BJ (cell line): ENCODE results near the gene BCAS4. TPM values are rescaled to one million over a fixed set of nuclear protein-coding genes. Genes with fewer than 3 reads are reported as not detected.

Source experiments
- CTCF ChIA-PET: fragments of 350-600 bp; formaldehyde crosslinking; extraction: SDS; loops from one replicate; lab custom pipeline; 2021; ENCODE audit warnings: antibody characterized with exemption, inconsistent platforms; lab: Yijun Ruan, JAX
- POLR2A ChIA-PET: fragments of 300-600 bp; sonication (Branson Sonifier 250); formaldehyde crosslinking; extraction: SDS; loops from one replicate; lab custom pipeline; 2021; ENCODE audit warnings: antibody characterized with exemption; lab: Charles Lee
- DNase-seq: peaks from one replicate; pipeline ENCODE4 v3.0.0-alpha.2; 2011; ENCODE audit warnings: low read depth
- H3K27me3 ChIP-seq: 2 replicates; pipeline ENCODE4 v1.6.0; 2011; ENCODE audit warnings: low read length; ENCODE audit not compliant: control insufficient read depth, insufficient read depth
- H3K36me3 ChIP-seq: 2 replicates; pipeline ENCODE4 v1.5.1; 2011; ENCODE audit warnings: low read length; ENCODE audit not compliant: control insufficient read depth, insufficient read depth
- H3K4me3 ChIP-seq: 2 replicates; pipeline ENCODE4 v1.5.1; 2011; ENCODE audit warnings: low read depth, mild to moderate bottlenecking, control low read depth, low read length
- polyA plus RNA-seq: library from polyadenylated mRNA; depleted of rRNA; stranded (reverse); fragments of >200 nt; gene quantifications from 2 replicates; pipeline ENCODE4 v1.2.3, GENCODE V29; 2011
- TF ChIP-seq, protein P1 (sequence below): IDR thresholded peaks from 2 replicates; pipeline ENCODE4 v1.5.1; 2011; ENCODE audit warnings: low read depth, mild to moderate bottlenecking, control low read depth, inconsistent platforms, low read length, moderate library complexity; ENCODE audit not compliant: insufficient read depth

BCAS4 gene
- polyA plus RNA-seq, 1 experiment: 31.6 TPM

DNA sequence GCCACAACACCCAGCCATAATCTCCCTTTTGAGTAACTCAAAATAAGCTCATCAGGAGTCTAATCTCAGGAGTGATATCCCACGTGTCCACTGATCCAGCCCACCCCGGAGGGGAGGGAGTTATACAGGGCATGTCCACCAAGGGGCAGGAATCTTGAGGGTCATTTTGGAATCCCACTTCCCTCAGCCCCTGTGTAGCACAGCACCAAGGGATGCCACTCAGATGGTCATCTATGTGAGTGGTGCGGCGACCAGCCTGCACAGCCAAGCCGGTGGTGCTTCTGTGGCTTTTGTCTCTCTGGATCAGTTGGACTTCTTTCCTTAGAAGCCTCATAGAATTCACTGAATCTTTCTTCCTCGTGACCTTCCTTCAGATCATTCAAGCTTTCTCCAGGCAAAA, 11.0 kb upstream of the BCAS4 start:
- ChIA-PET POLR2A (no interaction called here), CTCF (interaction anchor here (0.7 to 1.2 kb wide), 3 partner anchors 34 to 158 kb away, joined by 3 to 4 read pairs (median 3); no protein-coding TSS in a partner anchor)
- Histone ChIP-seq H3K27me3 (no peaks in the 10 kb centered on the region; the same call in 1 of the 2 replicates), H3K4me3 (no peak overlapping the region), H3K36me3 (no peaks in the 10 kb centered on the region)
- TF ChIP-seq, protein P1, sequence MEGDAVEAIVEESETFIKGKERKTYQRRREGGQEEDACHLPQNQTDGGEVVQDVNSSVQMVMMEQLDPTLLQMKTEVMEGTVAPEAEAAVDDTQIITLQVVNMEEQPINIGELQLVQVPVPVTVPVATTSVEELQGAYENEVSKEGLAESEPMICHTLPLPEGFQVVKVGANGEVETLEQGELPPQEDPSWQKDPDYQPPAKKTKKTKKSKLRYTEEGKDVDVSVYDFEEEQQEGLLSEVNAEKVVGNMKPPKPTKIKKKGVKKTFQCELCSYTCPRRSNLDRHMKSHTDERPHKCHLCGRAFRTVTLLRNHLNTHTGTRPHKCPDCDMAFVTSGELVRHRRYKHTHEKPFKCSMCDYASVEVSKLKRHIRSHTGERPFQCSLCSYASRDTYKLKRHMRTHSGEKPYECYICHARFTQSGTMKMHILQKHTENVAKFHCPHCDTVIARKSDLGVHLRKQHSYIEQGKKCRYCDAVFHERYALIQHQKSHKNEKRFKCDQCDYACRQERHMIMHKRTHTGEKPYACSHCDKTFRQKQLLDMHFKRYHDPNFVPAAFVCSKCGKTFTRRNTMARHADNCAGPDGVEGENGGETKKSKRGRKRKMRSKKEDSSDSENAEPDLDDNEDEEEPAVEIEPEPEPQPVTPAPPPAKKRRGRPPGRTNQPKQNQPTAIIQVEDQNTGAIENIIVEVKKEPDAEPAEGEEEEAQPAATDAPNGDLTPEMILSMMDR: no peak
- DNase-seq: no peak

DNA sequence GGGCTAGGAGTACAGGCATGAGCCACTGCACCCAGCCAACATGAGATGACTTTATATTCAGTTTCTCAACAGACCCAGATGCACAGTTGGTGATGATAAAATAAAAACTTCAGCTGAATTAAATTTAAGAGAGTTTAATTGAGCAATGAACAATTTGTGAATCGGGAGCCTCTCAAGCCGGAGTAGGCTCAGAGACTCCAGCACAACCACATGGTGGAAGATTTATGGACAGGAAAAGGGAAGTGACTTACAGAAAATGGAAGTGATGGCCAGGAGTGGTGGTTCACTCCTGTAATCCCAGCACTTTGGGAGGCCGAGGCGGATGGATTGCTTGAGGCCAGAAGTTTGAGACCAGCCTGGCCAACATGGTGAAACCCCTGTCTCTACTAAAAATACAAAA, 10.4 kb upstream of the BCAS4 start:
- Histone ChIP-seq H3K27me3 (no peaks in the 10 kb centered on the region; the same call in 1 of the 2 replicates), H3K4me3 (no peak overlapping the region), H3K36me3 (no peaks in the 10 kb centered on the region)
- no peak for DNase-seq
- ChIA-PET POLR2A (no interaction called here), CTCF (interaction anchor here (0.7 to 2.4 kb wide), 2 partner anchors 10 to 35 kb away, joined by 4 to 9 read pairs; partner anchors contain the start of gene BCAS4)
- TF ChIP-seq, protein P1: no peak

DNA sequence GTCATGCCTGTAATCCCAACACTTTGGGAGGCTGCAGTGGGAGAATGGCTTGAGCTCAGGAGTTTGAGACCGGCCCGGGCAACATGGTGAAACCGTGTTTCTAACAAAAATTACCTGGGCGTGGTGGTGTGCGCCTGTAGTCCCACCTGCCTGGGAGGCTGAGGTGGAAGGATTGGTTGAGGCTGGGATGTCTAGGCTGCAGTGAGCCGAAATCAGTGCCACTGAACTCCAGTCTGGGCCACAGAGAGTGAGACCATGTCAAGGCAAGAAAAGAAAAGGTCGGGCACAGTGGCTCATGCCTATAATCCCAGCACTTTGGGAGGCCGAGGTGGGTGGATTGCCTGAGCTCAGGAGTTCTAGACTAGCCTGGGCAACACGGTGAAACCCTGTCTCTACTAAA, 8.2 kb upstream of the BCAS4 start:
- no peaks in the 10 kb centered on the region; the same call in 1 of the 2 replicates for H3K27me3 ChIP-seq
- H3K4me3 ChIP-seq: no peak overlapping the region
- CTCF ChIA-PET: interaction anchor here (1.1 to 4.0 kb wide), 5 partner anchors 37 to 601 kb away, joined by 4 to 27 read pairs (median 5); no protein-coding TSS in a partner anchor
- TF ChIP-seq, protein P1: no peak
- POLR2A ChIA-PET: interaction anchor here (0.6 kb wide), 1 partner anchor 595 kb away, joined by 6 read pairs; no protein-coding TSS in a partner anchor
- DNase-seq: no peak
- no peaks in the 10 kb centered on the region for H3K36me3 ChIP-seq

DNA sequence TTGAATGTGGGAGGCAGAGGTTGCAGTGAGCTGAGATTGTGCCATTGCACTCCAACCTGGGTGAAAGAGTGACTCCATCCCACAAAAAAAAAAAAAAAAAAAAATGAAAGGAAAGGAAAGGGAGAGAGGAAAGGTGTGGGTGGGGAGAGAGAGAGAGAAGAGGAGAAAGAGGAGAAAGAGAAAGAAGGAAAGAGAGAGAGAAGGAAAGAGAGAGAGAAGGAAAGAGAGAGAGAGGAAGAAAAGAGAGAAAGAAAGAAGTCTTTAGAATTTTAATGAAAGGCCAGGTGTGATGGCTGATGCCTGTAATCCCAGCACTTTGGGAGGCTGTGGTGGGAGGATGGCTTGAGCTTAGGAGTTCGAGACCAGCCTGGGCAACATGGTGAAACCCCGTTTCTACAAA, 7.7 kb upstream of the BCAS4 start:
- CTCF ChIA-PET: interaction anchor here (1.1 to 4.0 kb wide), 6 partner anchors 37 to 601 kb away, joined by 4 to 27 read pairs (median 6); no protein-coding TSS in a partner anchor

More for the DNA sequence above, 7.7 kb upstream of the BCAS4 start:
- POLR2A ChIA-PET: interaction anchor here (1.2 kb wide), 1 partner anchor 161 kb away, joined by 4 read pairs; no protein-coding TSS in a partner anchor
- TF ChIP-seq, protein P1: no peak
- Histone ChIP-seq H3K27me3 (no peaks in the 10 kb centered on the region), H3K36me3 (no peaks in the 10 kb centered on the region), H3K4me3 (no peak overlapping the region)
- no peak for DNase-seq
